HepG2 (cell line): Measurements from ENCODE around the gene RAB11FIP5. TPM values are rescaled to one million over a fixed set of nuclear protein-coding genes. Genes with fewer than 3 reads are reported as not detected.

Source experiments
- ATAD3A ChIP-seq: sonication (generic); formaldehyde crosslinking; IDR thresholded peaks from 2 replicates; pipeline ENCODE4 v1.4.0; 2020; ENCODE audit warnings: missing genetic modification reagents
- IRF9 ChIP-seq: sonication (generic); formaldehyde crosslinking; IDR thresholded peaks from 2 replicates; pipeline ENCODE4 v1.8.0; 2022; ENCODE audit warnings: missing genetic modification reagents, mild to moderate bottlenecking, borderline replicate concordance
- KDM4B ChIP-seq: sonication (generic); formaldehyde crosslinking; IDR thresholded peaks from 2 replicates; pipeline ENCODE4 v1.4.0; 2020; ENCODE audit warnings: missing genetic modification reagents
- MAFK ChIP-seq, 2 experiments: IDR thresholded peaks in 1 of 2; conservative IDR thresholded peaks in 1 of 2; 2 replicates each; pipeline ENCODE4 v1.6.1; 2011; ENCODE audit warnings: improper control_type of control experiment in 2 of 2, low read length in 2 of 2
- MZF1 ChIP-seq: sonication (generic); formaldehyde crosslinking; IDR thresholded peaks from 2 replicates; pipeline ENCODE4 v1.8.1; 2023; ENCODE audit warnings: mild to moderate bottlenecking, missing genetic modification reagents, borderline replicate concordance
- RFXAP ChIP-seq: sonication (generic); formaldehyde crosslinking; IDR thresholded peaks from 2 replicates; pipeline ENCODE4 v1.4.0; 2020; ENCODE audit warnings: missing genetic modification reagents, borderline replicate concordance
- ZNF136 ChIP-seq: sonication (generic); formaldehyde crosslinking; IDR thresholded peaks from 2 replicates; pipeline ENCODE4 v1.8.1; 2022; ENCODE audit warnings: low read depth, mild to moderate bottlenecking, moderate library complexity, missing genetic modification reagents
- ZNF317 ChIP-seq: sonication (generic); formaldehyde crosslinking; IDR thresholded peaks from 2 replicates; pipeline ENCODE4 v1.5.0; 2020; ENCODE audit warnings: mild to moderate bottlenecking, missing genetic modification reagents
- ZNF329 ChIP-seq: sonication (generic); formaldehyde crosslinking; IDR thresholded peaks from 2 replicates; pipeline ENCODE4 v1.9.0; 2021; ENCODE audit warnings: low read depth, mild to moderate bottlenecking, missing genetic modification reagents
- ZNF556 ChIP-seq: sonication (generic); formaldehyde crosslinking; IDR thresholded peaks from 2 replicates; pipeline ENCODE4 v1.4.0; 2020; ENCODE audit warnings: mild to moderate bottlenecking, missing genetic modification reagents, borderline replicate concordance
- ZNF639 ChIP-seq: conservative IDR thresholded peaks from 2 replicates; pipeline ENCODE4 v1.6.1; 2018; ENCODE audit warnings: missing genetic modification reagents
- ZNF713 ChIP-seq: sonication (generic); formaldehyde crosslinking; IDR thresholded peaks from 2 replicates; pipeline ENCODE4 v1.4.0; 2020; ENCODE audit warnings: mild to moderate bottlenecking, missing genetic modification reagents
- ZNF761 ChIP-seq: sonication (generic); formaldehyde crosslinking; conservative IDR thresholded peaks from 2 replicates; pipeline ENCODE4 v1.4.0; 2020; ENCODE audit warnings: mild to moderate bottlenecking, missing genetic modification reagents
- ZNF780A ChIP-seq: sonication (generic); formaldehyde crosslinking; IDR thresholded peaks from 2 replicates; pipeline ENCODE4 v1.8.0; 2022; ENCODE audit warnings: mild to moderate bottlenecking, missing genetic modification reagents, moderate library complexity
- polyA plus RNA-seq, 8 experiments: library from polyadenylated mRNA; depleted of rRNA in 3 of 8; stranded (reverse) in 7 of 8; unstranded in 1 of 8; fragments of >200 nt; fragmentation: Illumina TruSeq in 4 of 8; extraction: Trizol in 4 of 8; gene quantifications; 2 replicates each; pipeline versions ENCODE4 v1.2.1 to v1.2.3, GENCODE V29; 2011 to 2016; ENCODE audit warnings: low read depth in 4 of 8, missing spikeins in 1 of 8, mixed read lengths in 1 of 8; ENCODE audit not compliant: insufficient read depth in 1 of 8
- total RNA-seq, 5 experiments: library from RNA; depleted of rRNA; stranded (reverse); fragments of >200 nt; fragmentation: Illumina TruSeq; extraction: Trizol; gene quantifications; 2 replicates each; pipeline ENCODE4 v1.2.3, GENCODE V29; 2016; ENCODE audit warnings: low read depth in 1 of 5
- TF ChIP-seq, protein P1 (sequence below): sonication (generic); formaldehyde crosslinking; IDR thresholded peaks from 2 replicates; pipeline ENCODE4 v1.8.1; 2023; ENCODE audit warnings: missing genetic modification reagents, inconsistent platforms, borderline replicate concordance
- TF ChIP-seq, protein P2 (sequence below): sonication (generic); formaldehyde crosslinking; IDR thresholded peaks from 2 replicates; pipeline ENCODE4 v1.5.0; 2020; ENCODE audit warnings: mild to moderate bottlenecking, missing genetic modification reagents, borderline replicate concordance
- TF ChIP-seq, protein P3 (sequence below): sonication (generic); formaldehyde crosslinking; conservative IDR thresholded peaks from 2 replicates; pipeline ENCODE4 v1.4.0; 2020; ENCODE audit warnings: missing genetic modification reagents
- TF ChIP-seq, protein P4 (sequence below): IDR thresholded peaks from 2 replicates; pipeline ENCODE4 v1.6.1; 2018; ENCODE audit warnings: missing genetic modification reagents

Gene RAB11FIP5
- total and polyA plus RNA-seq, 2 of the 13 experiments (the other 11 are each of a cell fraction or from before 2014, with no cell fraction given): 9.4 to 22.9 TPM

DNA sequence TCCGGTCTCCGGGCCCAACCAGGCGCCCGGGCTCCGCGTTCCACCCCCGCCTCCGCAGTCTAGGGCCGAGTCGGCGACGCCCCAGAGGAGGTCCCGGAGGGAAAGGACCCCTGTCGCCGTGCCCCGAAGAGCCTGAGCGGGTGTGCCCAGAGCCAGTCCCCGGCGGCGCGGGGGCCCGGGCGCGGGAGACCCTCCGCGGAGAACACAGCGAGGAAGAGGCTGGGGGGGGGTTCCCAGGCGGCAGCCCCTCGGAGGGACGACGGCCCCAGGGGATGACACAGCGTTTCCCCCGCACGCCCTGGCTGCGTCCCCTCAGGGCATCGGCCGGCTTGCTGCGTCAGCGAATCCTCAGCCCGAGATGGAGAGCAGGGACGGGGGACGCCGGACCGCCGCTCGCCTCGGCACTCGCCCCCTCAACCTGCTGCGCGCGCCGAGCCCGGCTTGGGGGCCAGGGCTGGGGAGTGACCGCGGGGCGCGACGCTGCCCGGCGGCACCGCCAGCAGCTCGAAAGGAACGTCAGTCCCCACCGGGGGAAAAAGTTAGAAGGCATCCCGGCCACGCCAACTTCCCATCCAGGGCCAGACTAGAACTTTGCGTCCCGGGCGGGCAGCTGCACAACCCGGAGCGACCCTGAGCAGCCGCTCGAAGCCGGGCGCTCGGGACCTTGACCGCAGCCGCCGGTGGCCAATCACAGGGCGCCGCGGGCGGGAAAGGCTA, 41.9 kb downstream of the RAB11FIP5 start (continued):
- TF ChIP-seq, protein P1, sequence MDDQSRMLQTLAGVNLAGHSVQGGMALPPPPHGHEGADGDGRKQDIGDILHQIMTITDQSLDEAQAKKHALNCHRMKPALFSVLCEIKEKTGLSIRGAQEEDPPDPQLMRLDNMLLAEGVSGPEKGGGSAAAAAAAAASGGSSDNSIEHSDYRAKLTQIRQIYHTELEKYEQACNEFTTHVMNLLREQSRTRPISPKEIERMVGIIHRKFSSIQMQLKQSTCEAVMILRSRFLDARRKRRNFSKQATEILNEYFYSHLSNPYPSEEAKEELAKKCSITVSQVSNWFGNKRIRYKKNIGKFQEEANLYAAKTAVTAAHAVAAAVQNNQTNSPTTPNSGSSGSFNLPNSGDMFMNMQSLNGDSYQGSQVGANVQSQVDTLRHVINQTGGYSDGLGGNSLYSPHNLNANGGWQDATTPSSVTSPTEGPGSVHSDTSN: no peak; the same call in 1 of the 2 replicates
- peak; percentile 3; the same call in 1 of the 2 replicates for TF ChIP-seq ZNF317 (CRISPR knock-in tag)
- TF ChIP-seq ZNF329 (CRISPR knock-in tag): peak; percentile 43; the same call in 1 of the 2 replicates
- TF ChIP-seq KDM4B: no peak
- TF ChIP-seq ZNF556 (CRISPR knock-in tag): peak; percentile 69; the same call in 1 of the 2 replicates
- no peak for TF ChIP-seq ZNF639 (CRISPR knock-in tag)
- TF ChIP-seq ZNF136 (CRISPR knock-in tag): no peak
- TF ChIP-seq MZF1 (CRISPR knock-in tag): no peak
- TF ChIP-seq ZNF713 (CRISPR knock-in tag): peak; percentile 80; the same call in 1 of the 2 replicates
- no peak for TF ChIP-seq ATAD3A
- TF ChIP-seq, protein P2, sequence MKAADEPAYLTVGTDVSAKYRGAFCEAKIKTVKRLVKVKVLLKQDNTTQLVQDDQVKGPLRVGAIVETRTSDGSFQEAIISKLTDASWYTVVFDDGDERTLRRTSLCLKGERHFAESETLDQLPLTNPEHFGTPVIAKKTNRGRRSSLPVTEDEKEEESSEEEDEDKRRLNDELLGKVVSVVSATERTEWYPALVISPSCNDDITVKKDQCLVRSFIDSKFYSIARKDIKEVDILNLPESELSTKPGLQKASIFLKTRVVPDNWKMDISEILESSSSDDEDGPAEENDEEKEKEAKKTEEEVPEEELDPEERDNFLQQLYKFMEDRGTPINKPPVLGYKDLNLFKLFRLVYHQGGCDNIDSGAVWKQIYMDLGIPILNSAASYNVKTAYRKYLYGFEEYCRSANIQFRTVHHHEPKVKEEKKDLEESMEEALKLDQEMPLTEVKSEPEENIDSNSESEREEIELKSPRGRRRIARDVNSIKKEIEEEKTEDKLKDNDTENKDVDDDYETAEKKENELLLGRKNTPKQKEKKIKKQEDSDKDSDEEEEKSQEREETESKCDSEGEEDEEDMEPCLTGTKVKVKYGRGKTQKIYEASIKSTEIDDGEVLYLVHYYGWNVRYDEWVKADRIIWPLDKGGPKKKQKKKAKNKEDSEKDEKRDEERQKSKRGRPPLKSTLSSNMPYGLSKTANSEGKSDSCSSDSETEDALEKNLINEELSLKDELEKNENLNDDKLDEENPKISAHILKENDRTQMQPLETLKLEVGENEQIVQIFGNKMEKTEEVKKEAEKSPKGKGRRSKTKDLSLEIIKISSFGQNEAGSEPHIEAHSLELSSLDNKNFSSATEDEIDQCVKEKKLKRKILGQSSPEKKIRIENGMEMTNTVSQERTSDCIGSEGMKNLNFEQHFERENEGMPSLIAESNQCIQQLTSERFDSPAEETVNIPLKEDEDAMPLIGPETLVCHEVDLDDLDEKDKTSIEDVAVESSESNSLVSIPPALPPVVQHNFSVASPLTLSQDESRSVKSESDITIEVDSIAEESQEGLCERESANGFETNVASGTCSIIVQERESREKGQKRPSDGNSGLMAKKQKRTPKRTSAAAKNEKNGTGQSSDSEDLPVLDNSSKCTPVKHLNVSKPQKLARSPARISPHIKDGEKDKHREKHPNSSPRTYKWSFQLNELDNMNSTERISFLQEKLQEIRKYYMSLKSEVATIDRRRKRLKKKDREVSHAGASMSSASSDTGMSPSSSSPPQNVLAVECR (CRISPR knock-in tag): peak; percentile 88; the same call in 1 of the 2 replicates
- peak; percentile 36; the same call in 1 of the 2 replicates for TF ChIP-seq IRF9 (CRISPR knock-in tag)
- no peak for TF ChIP-seq ZNF780A (CRISPR knock-in tag)
- TF ChIP-seq, protein P3, sequence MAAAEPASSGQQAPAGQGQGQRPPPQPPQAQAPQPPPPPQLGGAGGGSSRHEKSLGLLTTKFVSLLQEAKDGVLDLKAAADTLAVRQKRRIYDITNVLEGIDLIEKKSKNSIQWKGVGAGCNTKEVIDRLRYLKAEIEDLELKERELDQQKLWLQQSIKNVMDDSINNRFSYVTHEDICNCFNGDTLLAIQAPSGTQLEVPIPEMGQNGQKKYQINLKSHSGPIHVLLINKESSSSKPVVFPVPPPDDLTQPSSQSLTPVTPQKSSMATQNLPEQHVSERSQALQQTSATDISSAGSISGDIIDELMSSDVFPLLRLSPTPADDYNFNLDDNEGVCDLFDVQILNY: no peak; the same call in 1 of the 2 replicates
- TF ChIP-seq ZNF761 (CRISPR knock-in tag): no peak
- TF ChIP-seq RFXAP (CRISPR knock-in tag): no peak; the same call in none of the 2 replicates
- TF ChIP-seq, protein P4, sequence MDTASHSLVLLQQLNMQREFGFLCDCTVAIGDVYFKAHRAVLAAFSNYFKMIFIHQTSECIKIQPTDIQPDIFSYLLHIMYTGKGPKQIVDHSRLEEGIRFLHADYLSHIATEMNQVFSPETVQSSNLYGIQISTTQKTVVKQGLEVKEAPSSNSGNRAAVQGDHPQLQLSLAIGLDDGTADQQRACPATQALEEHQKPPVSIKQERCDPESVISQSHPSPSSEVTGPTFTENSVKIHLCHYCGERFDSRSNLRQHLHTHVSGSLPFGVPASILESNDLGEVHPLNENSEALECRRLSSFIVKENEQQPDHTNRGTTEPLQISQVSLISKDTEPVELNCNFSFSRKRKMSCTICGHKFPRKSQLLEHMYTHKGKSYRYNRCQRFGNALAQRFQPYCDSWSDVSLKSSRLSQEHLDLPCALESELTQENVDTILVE (CRISPR knock-in tag): no peak
- peak; percentile 91 to 93 for TF ChIP-seq MAFK (conservative IDR thresholded peaks at IDR 0.05 in 1 of 2, IDR thresholded peaks at IDR 0.05 in 1 of 2; ENCODE audit: low read length in 2 of 2)
